Panc1 (cell line): ENCODE data around the gene UTF1.

Experiments
- POLR2AphosphoS5 ChIP-seq: IDR thresholded peaks from 2 replicates; pipeline ENCODE4 v1.6.1; 2012; ENCODE audit warnings: mild to moderate bottlenecking, low read depth, low read length, moderate library complexity
- SIN3A ChIP-seq: IDR thresholded peaks from 2 replicates; pipeline ENCODE4 v1.6.1; 2012; ENCODE audit warnings: low read depth, mild to moderate bottlenecking, low read length, moderate library complexity, borderline replicate concordance; ENCODE audit not compliant: insufficient read depth
- TCF7L2 ChIP-seq: IDR thresholded peaks from 2 replicates; pipeline ENCODE4 v1.6.1; 2011; ENCODE audit warnings: mild to moderate bottlenecking, low read depth, low read length, inconsistent platforms
- TF ChIP-seq, protein P1 (sequence below): fragments of 450-650 bp; IDR thresholded peaks from 2 replicates; pipeline ENCODE4 v1.5.1; 2017; ENCODE audit warnings: mild to moderate bottlenecking
- TF ChIP-seq, protein P2 (sequence below), 2 experiments: IDR thresholded peaks; 2 replicates each; pipeline ENCODE4 v1.6.1; 2011 to 2012; ENCODE audit warnings: low read depth in 2 of 2, control low read depth in 1 of 2, low read length in 1 of 2, mild to moderate bottlenecking in 1 of 2, moderate library complexity in 1 of 2; ENCODE audit not compliant: insufficient read depth in 1 of 2

DNA sequence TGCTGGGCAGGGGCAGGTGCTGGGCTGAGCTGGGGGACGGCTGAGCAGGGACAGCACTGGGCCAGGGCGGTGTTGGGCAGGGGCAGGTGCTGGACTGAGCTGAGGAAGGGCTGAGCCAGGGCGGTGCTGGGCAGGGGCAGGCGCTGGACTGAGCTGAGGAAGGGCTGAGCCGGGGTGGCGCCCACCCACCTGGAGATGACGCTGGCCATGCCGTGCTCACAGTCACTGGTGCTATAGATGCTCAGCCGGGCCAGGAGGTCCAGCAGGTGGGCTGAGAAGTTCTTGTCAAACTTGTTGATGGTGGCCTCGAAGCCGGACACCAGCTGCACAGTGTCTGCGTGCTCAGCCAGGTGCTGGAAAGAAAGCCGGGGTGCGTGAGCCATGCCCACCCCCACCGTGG is 51.1 kb downstream of the UTF1 start:
- TF ChIP-seq, protein P1, sequence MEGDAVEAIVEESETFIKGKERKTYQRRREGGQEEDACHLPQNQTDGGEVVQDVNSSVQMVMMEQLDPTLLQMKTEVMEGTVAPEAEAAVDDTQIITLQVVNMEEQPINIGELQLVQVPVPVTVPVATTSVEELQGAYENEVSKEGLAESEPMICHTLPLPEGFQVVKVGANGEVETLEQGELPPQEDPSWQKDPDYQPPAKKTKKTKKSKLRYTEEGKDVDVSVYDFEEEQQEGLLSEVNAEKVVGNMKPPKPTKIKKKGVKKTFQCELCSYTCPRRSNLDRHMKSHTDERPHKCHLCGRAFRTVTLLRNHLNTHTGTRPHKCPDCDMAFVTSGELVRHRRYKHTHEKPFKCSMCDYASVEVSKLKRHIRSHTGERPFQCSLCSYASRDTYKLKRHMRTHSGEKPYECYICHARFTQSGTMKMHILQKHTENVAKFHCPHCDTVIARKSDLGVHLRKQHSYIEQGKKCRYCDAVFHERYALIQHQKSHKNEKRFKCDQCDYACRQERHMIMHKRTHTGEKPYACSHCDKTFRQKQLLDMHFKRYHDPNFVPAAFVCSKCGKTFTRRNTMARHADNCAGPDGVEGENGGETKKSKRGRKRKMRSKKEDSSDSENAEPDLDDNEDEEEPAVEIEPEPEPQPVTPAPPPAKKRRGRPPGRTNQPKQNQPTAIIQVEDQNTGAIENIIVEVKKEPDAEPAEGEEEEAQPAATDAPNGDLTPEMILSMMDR = no peak
- TF ChIP-seq, protein P2, sequence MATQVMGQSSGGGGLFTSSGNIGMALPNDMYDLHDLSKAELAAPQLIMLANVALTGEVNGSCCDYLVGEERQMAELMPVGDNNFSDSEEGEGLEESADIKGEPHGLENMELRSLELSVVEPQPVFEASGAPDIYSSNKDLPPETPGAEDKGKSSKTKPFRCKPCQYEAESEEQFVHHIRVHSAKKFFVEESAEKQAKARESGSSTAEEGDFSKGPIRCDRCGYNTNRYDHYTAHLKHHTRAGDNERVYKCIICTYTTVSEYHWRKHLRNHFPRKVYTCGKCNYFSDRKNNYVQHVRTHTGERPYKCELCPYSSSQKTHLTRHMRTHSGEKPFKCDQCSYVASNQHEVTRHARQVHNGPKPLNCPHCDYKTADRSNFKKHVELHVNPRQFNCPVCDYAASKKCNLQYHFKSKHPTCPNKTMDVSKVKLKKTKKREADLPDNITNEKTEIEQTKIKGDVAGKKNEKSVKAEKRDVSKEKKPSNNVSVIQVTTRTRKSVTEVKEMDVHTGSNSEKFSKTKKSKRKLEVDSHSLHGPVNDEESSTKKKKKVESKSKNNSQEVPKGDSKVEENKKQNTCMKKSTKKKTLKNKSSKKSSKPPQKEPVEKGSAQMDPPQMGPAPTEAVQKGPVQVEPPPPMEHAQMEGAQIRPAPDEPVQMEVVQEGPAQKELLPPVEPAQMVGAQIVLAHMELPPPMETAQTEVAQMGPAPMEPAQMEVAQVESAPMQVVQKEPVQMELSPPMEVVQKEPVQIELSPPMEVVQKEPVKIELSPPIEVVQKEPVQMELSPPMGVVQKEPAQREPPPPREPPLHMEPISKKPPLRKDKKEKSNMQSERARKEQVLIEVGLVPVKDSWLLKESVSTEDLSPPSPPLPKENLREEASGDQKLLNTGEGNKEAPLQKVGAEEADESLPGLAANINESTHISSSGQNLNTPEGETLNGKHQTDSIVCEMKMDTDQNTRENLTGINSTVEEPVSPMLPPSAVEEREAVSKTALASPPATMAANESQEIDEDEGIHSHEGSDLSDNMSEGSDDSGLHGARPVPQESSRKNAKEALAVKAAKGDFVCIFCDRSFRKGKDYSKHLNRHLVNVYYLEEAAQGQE (IDR thresholded peaks at IDR 0.05; ENCODE audit: insufficient read depth in 1 of 2, low read depth in 2 of 2, low read length in 1 of 2) = no peak
- no peak for TF ChIP-seq SIN3A
- TF ChIP-seq POLR2AphosphoS5 = no peak
- no peak for TF ChIP-seq TCF7L2
